ENCODE measurements around the gene SLU7. TPM values are rescaled to one million over a fixed set of nuclear protein-coding genes. Genes with fewer than 3 reads are reported as not detected.

SLU7 gene
- total and polyA plus RNA-seq, 2 donors (not counting 1 experiment from before 2014, with no cell fraction given): 47.1 to 79.4 TPM

GRCh38 chr5:160357394-160357793 lies 61.5 kb downstream of the SLU7 start:
- peak overlapping the region; percentile 62 for H3K4me2 ChIP-seq (ENCODE audit: extremely low read depth, insufficient read depth, low read length)
- H4K20me1 ChIP-seq (ENCODE audit: control insufficient read depth, extremely low read depth, insufficient read depth, low read length): no peaks in the 10 kb centered on the region
- H3K4me1 ChIP-seq (ENCODE audit: control insufficient read depth, extremely low read depth, insufficient read depth, low read length): peaks cover 5% of the 10 kb centered on the region
- TF ChIP-seq, protein P1, sequence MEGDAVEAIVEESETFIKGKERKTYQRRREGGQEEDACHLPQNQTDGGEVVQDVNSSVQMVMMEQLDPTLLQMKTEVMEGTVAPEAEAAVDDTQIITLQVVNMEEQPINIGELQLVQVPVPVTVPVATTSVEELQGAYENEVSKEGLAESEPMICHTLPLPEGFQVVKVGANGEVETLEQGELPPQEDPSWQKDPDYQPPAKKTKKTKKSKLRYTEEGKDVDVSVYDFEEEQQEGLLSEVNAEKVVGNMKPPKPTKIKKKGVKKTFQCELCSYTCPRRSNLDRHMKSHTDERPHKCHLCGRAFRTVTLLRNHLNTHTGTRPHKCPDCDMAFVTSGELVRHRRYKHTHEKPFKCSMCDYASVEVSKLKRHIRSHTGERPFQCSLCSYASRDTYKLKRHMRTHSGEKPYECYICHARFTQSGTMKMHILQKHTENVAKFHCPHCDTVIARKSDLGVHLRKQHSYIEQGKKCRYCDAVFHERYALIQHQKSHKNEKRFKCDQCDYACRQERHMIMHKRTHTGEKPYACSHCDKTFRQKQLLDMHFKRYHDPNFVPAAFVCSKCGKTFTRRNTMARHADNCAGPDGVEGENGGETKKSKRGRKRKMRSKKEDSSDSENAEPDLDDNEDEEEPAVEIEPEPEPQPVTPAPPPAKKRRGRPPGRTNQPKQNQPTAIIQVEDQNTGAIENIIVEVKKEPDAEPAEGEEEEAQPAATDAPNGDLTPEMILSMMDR (conservative IDR thresholded peaks at IDR 0.05 in 1 of 2, IDR thresholded peaks at IDR 0.05 in 1 of 2; ENCODE audit: low read depth in 1 of 2, low read length in 2 of 2): no peak
- no peak for TF ChIP-seq EZH2 (IDR thresholded peaks at IDR 0.05; ENCODE audit: low read length, missing control alignments)
- no peak overlapping the region for H3K27ac ChIP-seq (ENCODE audit: insufficient read depth, low read length)
- H2AFZ ChIP-seq (ENCODE audit: low read length): peak overlapping the region; percentile 91
- H3K9ac ChIP-seq (ENCODE audit: insufficient read depth, low read length): no peak overlapping the region
- no peaks in the 10 kb centered on the region for H3K9me3 ChIP-seq (ENCODE audit: control insufficient read depth, insufficient read depth, low read depth, low read length)
- H3K27me3 ChIP-seq (ENCODE audit: control insufficient read depth, insufficient read depth, low read length): no peaks in the 10 kb centered on the region
- H3K79me2 ChIP-seq (ENCODE audit: control insufficient read depth, insufficient read depth, low read length): no peaks in the 10 kb centered on the region
- DNase-seq (ENCODE audit: low read depth in 2 of 2): no peak
- no peaks in the 10 kb centered on the region for H3K36me3 ChIP-seq (ENCODE audit: control insufficient read depth, insufficient read depth, low read length)
- no peak overlapping the region for H3K4me3 ChIP-seq (replicated peaks in 1 of 4; ENCODE audit: control extremely low read depth in 1 of 4, insufficient read depth in 1 of 4, low read depth in 3 of 4, low read length in 4 of 4)

GRCh38 chr5:160356550-160357347 lies 62.1 kb downstream of the SLU7 start:
- no peak overlapping the region for H3K4me3 ChIP-seq (replicated peaks in 1 of 4; ENCODE audit: control extremely low read depth in 1 of 4, insufficient read depth in 1 of 4, low read depth in 3 of 4, low read length in 4 of 4)
- TF ChIP-seq EZH2 (IDR thresholded peaks at IDR 0.05; ENCODE audit: low read length, missing control alignments): no peak
- TF ChIP-seq, protein P1 (conservative IDR thresholded peaks at IDR 0.05 in 1 of 2, IDR thresholded peaks at IDR 0.05 in 1 of 2; ENCODE audit: low read depth in 1 of 2, low read length in 2 of 2): no peak

DNA sequence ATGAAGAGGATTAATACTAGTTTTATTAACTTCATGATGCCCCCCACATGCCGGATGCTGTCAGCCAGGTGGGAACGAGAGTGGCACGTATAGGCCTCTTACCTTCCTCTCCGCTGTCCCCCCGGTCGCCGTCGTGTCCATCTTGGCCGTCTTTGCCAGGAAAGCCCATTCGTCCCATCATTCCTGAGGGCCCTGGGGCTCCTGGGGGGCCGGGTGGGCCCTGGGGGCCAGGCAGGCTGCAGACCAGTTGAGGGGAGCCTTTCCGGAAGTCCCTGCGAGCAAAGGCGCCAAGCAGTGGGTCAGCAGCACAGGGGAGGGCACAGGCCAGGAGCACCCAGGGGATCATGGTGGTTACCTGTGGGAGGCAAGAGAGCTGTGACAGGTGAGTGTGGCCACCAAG lies 64.2 kb downstream of the SLU7 start:
- peaks cover 5% of the 10 kb centered on the region for H3K4me1 ChIP-seq (ENCODE audit: control insufficient read depth, extremely low read depth, insufficient read depth, low read length)
- DNase-seq (ENCODE audit: low read depth in 2 of 2): no peak
- no peaks in the 10 kb centered on the region for H3K36me3 ChIP-seq (ENCODE audit: control insufficient read depth, insufficient read depth, low read length)
- H3K27ac ChIP-seq (ENCODE audit: insufficient read depth, low read length): no peak overlapping the region
- no peak overlapping the region for H3K4me3 ChIP-seq (replicated peaks in 1 of 4; ENCODE audit: control extremely low read depth in 1 of 4, insufficient read depth in 1 of 4, low read depth in 3 of 4, low read length in 4 of 4)
- H3K9ac ChIP-seq (ENCODE audit: insufficient read depth, low read length): no peak overlapping the region
- no peaks in the 10 kb centered on the region for H4K20me1 ChIP-seq (ENCODE audit: control insufficient read depth, extremely low read depth, insufficient read depth, low read length)
- H3K9me3 ChIP-seq (ENCODE audit: control insufficient read depth, insufficient read depth, low read depth, low read length): no peaks in the 10 kb centered on the region
- TF ChIP-seq EZH2 (IDR thresholded peaks at IDR 0.05; ENCODE audit: low read length, missing control alignments): no peak
- H3K4me2 ChIP-seq (ENCODE audit: extremely low read depth, insufficient read depth, low read length): no peak overlapping the region
- no peak overlapping the region for H2AFZ ChIP-seq (ENCODE audit: low read length)
- H3K79me2 ChIP-seq (ENCODE audit: control insufficient read depth, insufficient read depth, low read length): no peaks in the 10 kb centered on the region
- H3K27me3 ChIP-seq (ENCODE audit: control insufficient read depth, insufficient read depth, low read length): no peaks in the 10 kb centered on the region

More at GRCh38 chr5:160356550-160357347, 62.1 kb downstream of the SLU7 start:
- no peaks in the 10 kb centered on the region for H3K36me3 ChIP-seq (ENCODE audit: control insufficient read depth, insufficient read depth, low read length)
- H3K27ac ChIP-seq (ENCODE audit: insufficient read depth, low read length): no peak overlapping the region
- peaks cover 5% of the 10 kb centered on the region for H3K4me1 ChIP-seq (ENCODE audit: control insufficient read depth, extremely low read depth, insufficient read depth, low read length)
- DNase-seq (ENCODE audit: low read depth in 2 of 2): no peak
- H3K4me2 ChIP-seq (ENCODE audit: extremely low read depth, insufficient read depth, low read length): no peak overlapping the region
- no peaks in the 10 kb centered on the region for H3K27me3 ChIP-seq (ENCODE audit: control insufficient read depth, insufficient read depth, low read length)
- no peaks in the 10 kb centered on the region for H4K20me1 ChIP-seq (ENCODE audit: control insufficient read depth, extremely low read depth, insufficient read depth, low read length)
- no peak overlapping the region for H3K9ac ChIP-seq (ENCODE audit: insufficient read depth, low read length)
- H3K79me2 ChIP-seq (ENCODE audit: control insufficient read depth, insufficient read depth, low read length): no peaks in the 10 kb centered on the region
- no peak overlapping the region for H2AFZ ChIP-seq (ENCODE audit: low read length)
- no peaks in the 10 kb centered on the region for H3K9me3 ChIP-seq (ENCODE audit: control insufficient read depth, insufficient read depth, low read depth, low read length)
